ENCODE results near the gene MYO5B. TPM values are rescaled to one million over a fixed set of nuclear protein-coding genes. Genes with fewer than 3 reads are reported as not detected.
A peak's percentile ranks its signal among the peaks of the same experiment; 100 is the strongest.

The MYO5B gene
- total RNA-seq, 1 experiment from 2014 or later = 25.9 TPM

- no peak for DNase-seq (ENCODE audit: unreplicated experiment)
- BruUV-seq (replicated peaks) = no TSS peak
- H3K4me1 Mint-ChIP-seq (ENCODE audit: insufficient read depth, unreplicated experiment) = no peaks in the 10 kb centered on the region
These were observed 104.3 kb downstream of the MYO5B start for GRCh38 chr18:50090370-50091312.

DNA sequence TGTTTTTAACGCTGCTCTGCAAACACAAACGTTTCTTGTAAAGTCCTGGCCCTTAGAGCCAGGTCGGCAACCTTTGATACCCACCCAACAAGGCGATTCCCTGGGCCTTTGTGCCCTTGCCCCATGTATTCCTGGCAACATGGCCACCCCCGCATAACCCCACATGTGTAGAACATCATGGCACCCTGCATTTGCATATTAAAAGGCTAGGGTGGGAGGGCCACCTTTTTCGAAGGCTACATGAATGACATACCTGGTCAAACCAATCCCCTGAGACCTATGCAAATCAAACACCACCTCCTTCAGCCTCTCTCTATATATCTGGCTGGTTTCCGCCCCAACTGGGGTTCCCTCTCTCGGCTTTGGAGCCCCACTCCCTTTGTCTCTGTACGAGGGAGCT, 105.2 kb downstream of the MYO5B start:
- no peak for TF ChIP-seq CTCF (IDR thresholded peaks at IDR 0.05; ENCODE audit: unreplicated experiment)
- H3K27me3 Mint-ChIP-seq (ENCODE audit: insufficient read depth, unreplicated experiment) = no peaks in the 10 kb centered on the region
- no peaks in the 10 kb centered on the region for H3K9me3 Mint-ChIP-seq (ENCODE audit: unreplicated experiment)
- no peak overlapping the region for H3K4me3 Mint-ChIP-seq (ENCODE audit: unreplicated experiment)
- intact Hi-C loops (cut with micrococcal nuclease) = no loop called here
- ChIA-PET POLR2A (interaction anchor here (0.9 kb wide), 1 partner anchor 9 kb away, joined by 3 read pairs; no protein-coding TSS in a partner anchor), CTCF (no interaction called here)
- no peaks in the 10 kb centered on the region for H3K4me1 Mint-ChIP-seq (ENCODE audit: insufficient read depth, unreplicated experiment)
- no peak for DNase-seq (ENCODE audit: unreplicated experiment)
- no TSS peak for BruUV-seq (replicated peaks)
- H3K36me3 Mint-ChIP-seq (ENCODE audit: insufficient read depth, unreplicated experiment) = no peaks in the 10 kb centered on the region
- no peak overlapping the region for H3K27ac Mint-ChIP-seq (ENCODE audit: low read depth, unreplicated experiment)

More at GRCh38 chr18:50090370-50091312, 104.3 kb downstream of the MYO5B start:
- Mint-ChIP-seq H3K27ac (ENCODE audit: low read depth, unreplicated experiment) (no peak overlapping the region), H3K4me3 (ENCODE audit: unreplicated experiment) (no peak overlapping the region), H3K36me3 (ENCODE audit: insufficient read depth, unreplicated experiment) (no peaks in the 10 kb centered on the region), H3K9me3 (ENCODE audit: unreplicated experiment) (no peaks in the 10 kb centered on the region), H3K27me3 (ENCODE audit: insufficient read depth, unreplicated experiment) (no peaks in the 10 kb centered on the region)
- ChIA-PET CTCF (no interaction called here), POLR2A (interaction anchor here (0.9 kb wide), 2 partner anchors 8 to 29 kb away, joined by 3 read pairs; no protein-coding TSS in a partner anchor)
- intact Hi-C loops (cut with micrococcal nuclease) = no loop called here
- TF ChIP-seq CTCF (IDR thresholded peaks at IDR 0.05; ENCODE audit: unreplicated experiment) = no peak

- Mint-ChIP-seq H3K27ac (ENCODE audit: low read depth, unreplicated experiment) (no peak overlapping the region), H3K4me1 (ENCODE audit: insufficient read depth, unreplicated experiment) (peaks cover 18% of the 10 kb centered on the region), H3K27me3 (ENCODE audit: insufficient read depth, unreplicated experiment) (no peaks in the 10 kb centered on the region), H3K4me3 (ENCODE audit: unreplicated experiment) (no peak overlapping the region), H3K9me3 (ENCODE audit: unreplicated experiment) (no peaks in the 10 kb centered on the region), H3K36me3 (ENCODE audit: insufficient read depth, unreplicated experiment) (no peaks in the 10 kb centered on the region)
- intact Hi-C loops (cut with micrococcal nuclease) = no loop called here
- no peak for TF ChIP-seq CTCF (IDR thresholded peaks at IDR 0.05; ENCODE audit: unreplicated experiment)
- no TSS peak for BruUV-seq (replicated peaks)
- no peak for DNase-seq (ENCODE audit: unreplicated experiment)
- POLR2A ChIA-PET = interaction anchor here (1.1 kb wide), 1 partner anchor 30 kb away, joined by 3 read pairs; no protein-coding TSS in a partner anchor
- CTCF ChIA-PET = no interaction called here
These were observed 111.2 kb downstream of the MYO5B start for GRCh38 chr18:50083708-50084107.

- no TSS peak for BruUV-seq (replicated peaks)
- intact Hi-C loops (cut with micrococcal nuclease) = no loop called here
- no peaks in the 10 kb centered on the region for H3K27me3 Mint-ChIP-seq (ENCODE audit: insufficient read depth, unreplicated experiment)
- H3K36me3 Mint-ChIP-seq (ENCODE audit: insufficient read depth, unreplicated experiment) = no peaks in the 10 kb centered on the region
- peaks cover 18% of the 10 kb centered on the region for H3K4me1 Mint-ChIP-seq (ENCODE audit: insufficient read depth, unreplicated experiment)
- no peak overlapping the region for H3K27ac Mint-ChIP-seq (ENCODE audit: low read depth, unreplicated experiment)
- DNase-seq (ENCODE audit: unreplicated experiment) = peak; percentile 70
- no peak overlapping the region for H3K4me3 Mint-ChIP-seq (ENCODE audit: unreplicated experiment)
- TF ChIP-seq CTCF (IDR thresholded peaks at IDR 0.05; ENCODE audit: unreplicated experiment) = no peak
- H3K9me3 Mint-ChIP-seq (ENCODE audit: unreplicated experiment) = no peaks in the 10 kb centered on the region
- ChIA-PET POLR2A (interaction anchor here (0.6 to 1.4 kb wide), 4 partner anchors 17 to 115 kb away, joined by 3 to 6 read pairs (median 4); no protein-coding TSS in a partner anchor), CTCF (interaction anchor here (0.6 to 0.9 kb wide), 2 partner anchors 112 to 116 kb away, joined by 3 to 4 read pairs; no protein-coding TSS in a partner anchor)
These were observed 113.9 kb downstream of the MYO5B start for GRCh38 chr18:50080932-50081560.
